Mesothelial cell of epicardium (in vitro differentiated cells): ENCODE results near the gene WASHC3. TPM values are rescaled to one million over a fixed set of nuclear protein-coding genes. Genes with fewer than 3 reads are reported as not detected.

ENCODE experiments used
- DNase-seq, 2 experiments: peaks; one replicate each; pipeline ENCODE4 v3.0.0; 2021; ENCODE audit warnings: low spot score in 2 of 2; ENCODE audit not compliant: unreplicated experiment in 2 of 2
- H3K27ac Mint-ChIP-seq: 2 replicates; pipeline ENCODE4 v1.8.0; 2021; ENCODE audit warnings: mixed read lengths
- H3K27me3 Mint-ChIP-seq: 2 replicates; pipeline ENCODE4 v1.8.0; 2021; ENCODE audit warnings: low read depth, mixed read lengths
- H3K36me3 Mint-ChIP-seq: 2 replicates; pipeline ENCODE4 v1.8.0; 2021; ENCODE audit warnings: mixed read lengths
- H3K4me1 Mint-ChIP-seq: 2 replicates; pipeline ENCODE4 v1.8.0; 2021; ENCODE audit warnings: mixed read lengths
- H3K4me3 Mint-ChIP-seq: 2 replicates; pipeline ENCODE4 v1.8.0; 2021; ENCODE audit warnings: mild to moderate bottlenecking, moderate library complexity, mixed read lengths
- H3K9me3 Mint-ChIP-seq: 2 replicates; pipeline ENCODE4 v1.8.0; 2021; ENCODE audit warnings: mixed read lengths
- total RNA-seq: library from RNA; stranded (reverse); gene quantifications from 3 replicates; pipeline ENCODE4 v1.2.1, GENCODE V29; 2021
- TF ChIP-seq, protein P1 (sequence below): fragments of 200-600 bp; sonication (generic); IDR thresholded peaks from one replicate; pipeline ENCODE4 v1.5.0; 2021; ENCODE audit warnings: antibody characterized with exemption; ENCODE audit not compliant: unreplicated experiment

Gene WASHC3, protein sequence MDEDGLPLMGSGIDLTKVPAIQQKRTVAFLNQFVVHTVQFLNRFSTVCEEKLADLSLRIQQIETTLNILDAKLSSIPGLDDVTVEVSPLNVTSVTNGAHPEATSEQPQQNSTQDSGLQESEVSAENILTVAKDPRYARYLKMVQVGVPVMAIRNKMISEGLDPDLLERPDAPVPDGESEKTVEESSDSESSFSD
- 27.9 to 28.8 TPM (median 28.5 TPM) in 3 replicates for total RNA-seq

DNA sequence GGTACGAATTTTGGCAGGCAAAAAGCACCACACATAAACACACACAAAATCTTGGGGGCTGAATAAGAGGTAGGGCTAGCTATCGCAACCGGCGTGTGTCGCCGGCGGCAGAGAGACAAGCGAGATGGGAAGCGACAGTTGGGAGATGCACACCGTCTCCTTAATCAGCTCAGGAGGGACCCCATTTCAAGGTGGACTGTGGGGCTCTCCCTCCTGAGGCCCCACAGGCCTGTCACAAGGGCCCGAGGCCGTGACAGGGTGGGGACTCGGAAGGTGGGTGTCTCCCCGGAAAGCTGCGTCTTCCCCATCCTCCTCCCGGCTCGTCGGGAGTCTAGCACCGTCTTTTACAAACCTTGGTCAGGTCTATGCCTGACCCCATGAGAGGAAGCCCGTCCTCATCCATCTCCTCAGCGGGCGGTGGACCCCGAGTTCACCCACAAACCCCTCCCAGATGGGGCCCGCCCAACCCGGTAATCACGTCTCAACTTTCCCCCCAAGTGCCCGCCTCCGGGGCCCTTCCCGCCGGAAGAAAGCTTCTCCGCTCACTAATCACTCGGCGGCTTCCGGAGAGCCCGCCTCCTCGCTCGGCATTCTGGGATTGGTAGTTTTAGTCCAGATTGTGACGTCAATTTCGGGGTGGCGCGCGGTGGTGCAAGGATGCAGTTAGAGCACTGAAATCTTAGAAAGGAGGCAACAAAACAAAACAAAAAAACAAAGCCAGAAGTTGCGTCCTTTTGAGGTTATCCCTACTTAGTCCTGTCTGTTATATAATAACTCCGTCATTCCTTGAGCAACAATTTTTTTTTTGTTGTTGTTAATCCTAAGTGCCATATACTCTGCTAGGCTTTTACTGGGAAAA lies at the start of gene WASHC3:
WASHC3 (minus strand) TSS at position 432 of the 859 bp plus-strand sequence; CDS start at position 403, 29 bp downstream.
- Mint-ChIP-seq H3K4me3 (peak within 1 kb of the TSS; percentile 98), H3K4me1 (peaks cover 18% of the 10 kb centered on the region), H3K9me3 (peaks cover 5% of the 10 kb centered on the region), H3K27me3 (no peaks in the 10 kb centered on the region), H3K36me3 (peaks cover 17% of the 10 kb centered on the region), H3K27ac (peak within 1 kb of the TSS; percentile 97)
- peak; percentile 76 to 87 for DNase-seq
- TF ChIP-seq, protein P1, sequence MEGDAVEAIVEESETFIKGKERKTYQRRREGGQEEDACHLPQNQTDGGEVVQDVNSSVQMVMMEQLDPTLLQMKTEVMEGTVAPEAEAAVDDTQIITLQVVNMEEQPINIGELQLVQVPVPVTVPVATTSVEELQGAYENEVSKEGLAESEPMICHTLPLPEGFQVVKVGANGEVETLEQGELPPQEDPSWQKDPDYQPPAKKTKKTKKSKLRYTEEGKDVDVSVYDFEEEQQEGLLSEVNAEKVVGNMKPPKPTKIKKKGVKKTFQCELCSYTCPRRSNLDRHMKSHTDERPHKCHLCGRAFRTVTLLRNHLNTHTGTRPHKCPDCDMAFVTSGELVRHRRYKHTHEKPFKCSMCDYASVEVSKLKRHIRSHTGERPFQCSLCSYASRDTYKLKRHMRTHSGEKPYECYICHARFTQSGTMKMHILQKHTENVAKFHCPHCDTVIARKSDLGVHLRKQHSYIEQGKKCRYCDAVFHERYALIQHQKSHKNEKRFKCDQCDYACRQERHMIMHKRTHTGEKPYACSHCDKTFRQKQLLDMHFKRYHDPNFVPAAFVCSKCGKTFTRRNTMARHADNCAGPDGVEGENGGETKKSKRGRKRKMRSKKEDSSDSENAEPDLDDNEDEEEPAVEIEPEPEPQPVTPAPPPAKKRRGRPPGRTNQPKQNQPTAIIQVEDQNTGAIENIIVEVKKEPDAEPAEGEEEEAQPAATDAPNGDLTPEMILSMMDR, result no peak

DNA sequence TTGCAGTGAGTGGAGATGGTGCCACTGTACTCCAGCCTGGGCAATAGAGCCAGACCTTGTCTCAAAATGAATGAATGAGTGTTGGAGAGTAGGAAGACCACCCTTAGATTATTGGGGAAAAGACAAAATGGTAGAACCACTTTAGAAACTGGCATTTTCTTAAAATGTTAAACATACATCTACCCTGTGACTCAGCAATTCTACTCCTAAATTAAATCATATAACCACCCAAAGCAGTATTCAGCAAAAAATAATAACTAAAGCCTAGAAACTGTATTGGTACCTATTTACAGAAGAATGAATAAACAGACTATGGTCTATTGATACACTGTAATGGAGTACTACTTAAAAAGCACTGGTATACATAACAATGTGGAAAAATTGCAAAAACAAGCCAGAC lies 49.0 kb upstream of the WASHC3 start:
- H3K27me3 Mint-ChIP-seq, result no peaks in the 10 kb centered on the region
- H3K36me3 Mint-ChIP-seq, result peaks cover 60% of the 10 kb centered on the region
- no peak for DNase-seq
- H3K27ac Mint-ChIP-seq, result no peak overlapping the region
- TF ChIP-seq, protein P1, result no peak
- H3K4me1 Mint-ChIP-seq, result no peaks in the 10 kb centered on the region
- no peak overlapping the region for H3K4me3 Mint-ChIP-seq
- H3K9me3 Mint-ChIP-seq, result peaks cover 18% of the 10 kb centered on the region

DNA sequence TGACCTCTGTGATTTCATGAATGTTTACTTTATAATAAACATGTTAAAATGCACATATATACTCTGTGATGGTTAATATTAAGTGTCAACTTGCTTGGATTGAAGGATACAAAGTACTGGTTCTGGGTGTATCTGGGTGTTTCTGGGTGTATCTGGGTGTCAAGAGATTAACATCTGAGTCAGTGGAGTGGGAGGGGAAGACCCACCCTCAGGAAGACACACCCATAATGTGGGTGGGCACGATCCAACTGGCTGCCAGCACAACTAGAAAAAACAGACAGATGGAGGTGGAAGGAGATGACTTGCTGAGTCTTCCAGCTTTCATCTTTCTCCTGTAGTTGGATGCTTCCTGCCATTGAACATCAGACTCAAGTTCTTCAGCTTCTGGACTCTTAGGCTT lies 46.2 kb upstream of the WASHC3 start:
- no peak overlapping the region for H3K4me3 Mint-ChIP-seq
- H3K36me3 Mint-ChIP-seq, result peaks cover 83% of the 10 kb centered on the region
- no peaks in the 10 kb centered on the region for H3K27me3 Mint-ChIP-seq

DNA sequence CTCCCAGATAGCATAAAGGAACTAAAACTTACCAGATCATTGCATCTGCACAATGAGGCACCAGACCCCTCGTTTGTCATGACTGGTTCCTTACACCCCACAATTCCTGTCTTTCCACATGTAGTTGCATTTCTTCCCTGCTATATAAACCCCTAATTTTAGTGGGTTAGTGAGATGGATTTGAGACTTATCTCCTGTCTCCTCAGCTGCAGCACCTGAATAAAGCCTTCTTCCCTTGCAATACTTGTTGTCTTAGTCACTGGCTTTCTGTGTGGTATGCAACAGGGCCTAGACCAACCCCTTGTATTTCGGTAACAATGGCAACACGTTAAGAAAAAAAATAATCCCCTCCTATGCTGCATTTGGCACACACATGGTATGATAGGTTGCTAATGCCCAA lies 45.1 kb upstream of the WASHC3 start:
- H3K27ac Mint-ChIP-seq, result no peak overlapping the region
- DNase-seq, result no peak
- TF ChIP-seq, protein P1, result no peak

More for the DNA sequence above, 46.2 kb upstream of the WASHC3 start:
- H3K27ac Mint-ChIP-seq, result no peak overlapping the region
- DNase-seq, result no peak
- TF ChIP-seq, protein P1, result no peak
- H3K4me1 Mint-ChIP-seq, result no peaks in the 10 kb centered on the region
- peaks cover 40% of the 10 kb centered on the region for H3K9me3 Mint-ChIP-seq

DNA sequence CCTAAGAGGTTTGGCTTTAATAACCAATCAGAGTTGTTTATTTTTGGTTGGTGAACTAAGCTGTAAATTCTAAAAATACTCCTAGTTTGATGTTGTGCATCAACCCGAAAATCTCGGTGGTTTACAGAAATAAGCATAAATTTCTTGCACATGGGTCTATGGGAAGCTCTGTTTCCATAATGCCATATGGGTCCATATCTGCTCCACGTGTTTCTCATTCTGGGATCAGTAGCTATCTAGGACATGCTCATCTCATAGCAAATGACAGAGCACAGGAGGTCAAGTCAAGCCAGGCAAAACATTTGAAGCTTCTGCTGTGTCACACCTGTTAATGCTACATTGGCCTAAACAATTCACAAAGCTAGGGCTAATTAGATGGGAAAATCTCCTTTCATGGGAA lies 35.1 kb upstream of the WASHC3 start:
- TF ChIP-seq, protein P1, result no peak
- Mint-ChIP-seq H3K27ac (no peak overlapping the region), H3K9me3 (no peaks in the 10 kb centered on the region)

More for the DNA sequence above, 45.1 kb upstream of the WASHC3 start:
- no peaks in the 10 kb centered on the region for H3K4me1 Mint-ChIP-seq
- H3K4me3 Mint-ChIP-seq, result no peak overlapping the region
- H3K36me3 Mint-ChIP-seq, result peaks cover 91% of the 10 kb centered on the region
- no peaks in the 10 kb centered on the region for H3K27me3 Mint-ChIP-seq
- H3K9me3 Mint-ChIP-seq, result peaks cover 47% of the 10 kb centered on the region

More for the DNA sequence above, 35.1 kb upstream of the WASHC3 start:
- DNase-seq, result no peak
- Mint-ChIP-seq H3K36me3 (peaks cover 7% of the 10 kb centered on the region), H3K4me3 (no peak overlapping the region), H3K27me3 (no peaks in the 10 kb centered on the region), H3K4me1 (peaks cover 27% of the 10 kb centered on the region)
